Measurements from ENCODE around the gene OLIG2.

The OLIG2 gene

DNA sequence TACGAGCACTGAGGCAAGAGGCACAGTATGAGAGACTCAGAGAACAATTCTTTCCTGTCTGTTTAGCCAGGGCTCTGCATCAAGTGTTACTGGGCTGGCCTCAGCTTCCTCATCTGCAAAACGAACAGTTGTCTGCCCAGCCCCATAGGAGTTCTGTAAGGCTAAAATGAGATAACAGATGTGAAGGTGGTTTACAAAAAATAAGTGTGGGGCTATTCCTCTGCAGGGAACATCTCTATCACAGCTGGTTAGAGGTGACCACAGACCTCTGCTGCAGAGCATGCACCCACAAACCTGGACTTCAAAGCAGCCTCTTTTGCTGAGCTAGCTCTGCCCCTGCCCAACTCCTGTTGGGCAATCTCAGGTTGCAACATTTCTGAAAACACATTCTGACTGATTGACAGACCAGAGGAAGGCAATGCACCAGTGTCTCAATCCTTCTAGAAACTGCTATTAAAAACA lies 33.7 kb downstream of the OLIG2 start:
- TF ChIP-seq, protein P1, sequence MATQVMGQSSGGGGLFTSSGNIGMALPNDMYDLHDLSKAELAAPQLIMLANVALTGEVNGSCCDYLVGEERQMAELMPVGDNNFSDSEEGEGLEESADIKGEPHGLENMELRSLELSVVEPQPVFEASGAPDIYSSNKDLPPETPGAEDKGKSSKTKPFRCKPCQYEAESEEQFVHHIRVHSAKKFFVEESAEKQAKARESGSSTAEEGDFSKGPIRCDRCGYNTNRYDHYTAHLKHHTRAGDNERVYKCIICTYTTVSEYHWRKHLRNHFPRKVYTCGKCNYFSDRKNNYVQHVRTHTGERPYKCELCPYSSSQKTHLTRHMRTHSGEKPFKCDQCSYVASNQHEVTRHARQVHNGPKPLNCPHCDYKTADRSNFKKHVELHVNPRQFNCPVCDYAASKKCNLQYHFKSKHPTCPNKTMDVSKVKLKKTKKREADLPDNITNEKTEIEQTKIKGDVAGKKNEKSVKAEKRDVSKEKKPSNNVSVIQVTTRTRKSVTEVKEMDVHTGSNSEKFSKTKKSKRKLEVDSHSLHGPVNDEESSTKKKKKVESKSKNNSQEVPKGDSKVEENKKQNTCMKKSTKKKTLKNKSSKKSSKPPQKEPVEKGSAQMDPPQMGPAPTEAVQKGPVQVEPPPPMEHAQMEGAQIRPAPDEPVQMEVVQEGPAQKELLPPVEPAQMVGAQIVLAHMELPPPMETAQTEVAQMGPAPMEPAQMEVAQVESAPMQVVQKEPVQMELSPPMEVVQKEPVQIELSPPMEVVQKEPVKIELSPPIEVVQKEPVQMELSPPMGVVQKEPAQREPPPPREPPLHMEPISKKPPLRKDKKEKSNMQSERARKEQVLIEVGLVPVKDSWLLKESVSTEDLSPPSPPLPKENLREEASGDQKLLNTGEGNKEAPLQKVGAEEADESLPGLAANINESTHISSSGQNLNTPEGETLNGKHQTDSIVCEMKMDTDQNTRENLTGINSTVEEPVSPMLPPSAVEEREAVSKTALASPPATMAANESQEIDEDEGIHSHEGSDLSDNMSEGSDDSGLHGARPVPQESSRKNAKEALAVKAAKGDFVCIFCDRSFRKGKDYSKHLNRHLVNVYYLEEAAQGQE (IDR thresholded peaks at IDR 0.05; ENCODE audit: low read depth): no peak
- TF ChIP-seq ZBTB7A (IDR thresholded peaks at IDR 0.05; ENCODE audit: low read depth) (no peak), TAF1 (IDR thresholded peaks at IDR 0.05; ENCODE audit: low read depth) (no peak), FOXM1 (IDR thresholded peaks at IDR 0.05; ENCODE audit: borderline replicate concordance, low read depth) (no peak), NFIC (IDR thresholded peaks at IDR 0.05) (no peak), TCF12 (IDR thresholded peaks at IDR 0.05; ENCODE audit: low read depth) (no peak), RAD21 (IDR thresholded peaks at IDR 0.05; ENCODE audit: low read depth) (no peak), YY1 (IDR thresholded peaks at IDR 0.05; ENCODE audit: low read depth) (no peak), EGR1 (IDR thresholded peaks at IDR 0.05) (no peak), CREB1 (IDR thresholded peaks at IDR 0.05; ENCODE audit: low read depth) (no peak), TEAD4 (IDR thresholded peaks at IDR 0.05) (no peak)
- TF ChIP-seq, protein P2, sequence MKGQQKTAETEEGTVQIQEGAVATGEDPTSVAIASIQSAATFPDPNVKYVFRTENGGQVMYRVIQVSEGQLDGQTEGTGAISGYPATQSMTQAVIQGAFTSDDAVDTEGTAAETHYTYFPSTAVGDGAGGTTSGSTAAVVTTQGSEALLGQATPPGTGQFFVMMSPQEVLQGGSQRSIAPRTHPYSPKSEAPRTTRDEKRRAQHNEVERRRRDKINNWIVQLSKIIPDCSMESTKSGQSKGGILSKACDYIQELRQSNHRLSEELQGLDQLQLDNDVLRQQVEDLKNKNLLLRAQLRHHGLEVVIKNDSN (IDR thresholded peaks at IDR 0.05): no peak

DNA sequence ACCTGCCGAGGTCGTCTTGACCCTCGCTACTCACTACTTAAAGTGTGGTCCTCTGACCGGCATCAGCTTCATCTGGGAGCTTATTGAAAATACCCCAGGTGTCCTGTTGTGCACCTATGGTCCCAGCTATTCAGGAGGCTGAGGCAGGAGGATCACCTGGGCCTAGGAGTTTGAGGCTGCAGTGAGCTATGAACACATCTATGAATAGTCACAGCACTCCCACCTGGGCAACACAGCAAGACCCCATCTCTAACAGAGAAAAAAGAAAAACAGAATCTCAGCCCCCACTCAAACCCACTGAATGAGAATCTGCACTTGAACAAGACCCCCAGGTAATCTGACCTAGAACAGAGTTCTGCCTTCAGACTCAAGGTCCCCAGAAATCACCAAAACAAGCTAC lies 35.5 kb downstream of the OLIG2 start:
- no peak for TF ChIP-seq TAF1 (IDR thresholded peaks at IDR 0.05; ENCODE audit: low read depth)
- TF ChIP-seq, protein P1 (IDR thresholded peaks at IDR 0.05; ENCODE audit: low read depth): no peak
- no peak for TF ChIP-seq NFIC (IDR thresholded peaks at IDR 0.05)
- TF ChIP-seq, protein P2 (IDR thresholded peaks at IDR 0.05): no peak
- TF ChIP-seq CEBPB (IDR thresholded peaks at IDR 0.05): no peak
- no peak for TF ChIP-seq ZBTB7A (IDR thresholded peaks at IDR 0.05; ENCODE audit: low read depth)
- no peak for TF ChIP-seq TCF12 (IDR thresholded peaks at IDR 0.05; ENCODE audit: low read depth)
- TF ChIP-seq TEAD4 (IDR thresholded peaks at IDR 0.05): no peak

DNA sequence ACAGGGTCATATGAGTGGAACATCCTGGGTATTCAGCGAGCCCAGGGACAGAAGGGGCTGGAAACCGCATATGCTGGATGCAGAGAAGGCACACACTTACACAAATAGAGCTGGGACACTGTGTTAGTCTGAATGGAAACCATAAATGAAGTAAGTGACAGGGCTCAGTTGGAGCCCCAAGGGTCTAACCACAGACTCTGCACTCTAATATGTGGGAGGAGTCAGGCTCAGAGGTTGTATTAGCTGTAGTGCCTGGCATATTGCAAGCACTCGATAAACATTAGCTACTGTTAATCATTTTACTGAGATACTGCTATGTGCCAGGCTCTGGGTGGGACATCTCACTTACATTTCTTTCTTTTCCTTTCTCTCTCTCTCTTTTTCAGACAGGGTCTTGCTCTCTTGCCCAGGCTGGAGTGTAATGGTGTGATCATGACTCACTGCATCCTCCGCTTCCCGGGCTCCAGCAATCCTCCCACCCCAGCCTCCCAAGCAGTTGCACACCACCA lies 37.7 kb downstream of the OLIG2 start:
- TF ChIP-seq NFIC (IDR thresholded peaks at IDR 0.05) (no peak), TAF1 (IDR thresholded peaks at IDR 0.05; ENCODE audit: low read depth) (no peak), RAD21 (IDR thresholded peaks at IDR 0.05; ENCODE audit: low read depth) (no peak), FOXM1 (IDR thresholded peaks at IDR 0.05; ENCODE audit: borderline replicate concordance, low read depth) (no peak), YY1 (IDR thresholded peaks at IDR 0.05; ENCODE audit: low read depth) (no peak), EP300 (IDR thresholded peaks at IDR 0.05; ENCODE audit: borderline replicate concordance) (no peak), TCF12 (IDR thresholded peaks at IDR 0.05; ENCODE audit: low read depth) (no peak), CEBPB (IDR thresholded peaks at IDR 0.05) (no peak), TEAD4 (IDR thresholded peaks at IDR 0.05) (no peak), ZBTB7A (IDR thresholded peaks at IDR 0.05; ENCODE audit: low read depth) (no peak), CREB1 (IDR thresholded peaks at IDR 0.05; ENCODE audit: low read depth) (no peak), EGR1 (IDR thresholded peaks at IDR 0.05) (no peak)
- TF ChIP-seq, protein P3, sequence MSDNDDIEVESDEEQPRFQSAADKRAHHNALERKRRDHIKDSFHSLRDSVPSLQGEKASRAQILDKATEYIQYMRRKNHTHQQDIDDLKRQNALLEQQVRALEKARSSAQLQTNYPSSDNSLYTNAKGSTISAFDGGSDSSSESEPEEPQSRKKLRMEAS (IDR thresholded peaks at IDR 0.05): no peak
- TF ChIP-seq, protein P1 (IDR thresholded peaks at IDR 0.05; ENCODE audit: low read depth): no peak
- TF ChIP-seq, protein P2 (IDR thresholded peaks at IDR 0.05): no peak

DNA sequence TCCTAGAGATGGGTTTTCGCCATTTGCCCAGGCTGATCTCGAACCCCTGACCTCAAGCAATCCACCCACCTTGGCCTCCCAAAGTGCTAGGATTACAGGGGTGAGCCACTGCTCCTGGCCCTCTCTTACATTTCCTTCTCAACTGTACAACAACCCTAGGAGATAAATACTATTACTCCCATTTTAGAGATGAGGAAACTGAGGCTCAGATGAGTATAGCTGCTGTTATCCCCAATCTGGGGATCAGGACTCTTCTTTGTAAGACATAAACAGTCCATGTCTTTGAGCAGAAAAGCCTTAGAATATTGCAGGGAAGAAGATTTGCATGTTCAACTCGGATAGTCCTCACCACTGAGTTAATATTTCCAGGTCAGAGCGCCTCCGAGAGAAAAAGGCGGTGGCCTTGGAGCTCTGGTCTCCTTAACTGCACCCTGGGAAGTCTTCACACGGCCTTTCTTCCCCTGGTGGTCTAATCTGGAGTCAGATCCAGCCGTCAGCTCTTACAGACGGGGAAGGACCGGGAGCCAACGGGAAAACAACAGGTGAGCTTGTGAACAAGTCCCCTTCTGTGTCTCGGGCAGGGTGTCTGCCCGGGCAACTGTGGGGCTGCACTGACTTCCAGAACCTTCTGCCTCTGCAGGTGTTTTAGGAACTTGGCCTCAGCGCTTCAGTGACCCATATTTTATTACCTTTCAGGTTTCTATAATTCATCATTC lies 38.3 kb downstream of the OLIG2 start:
- no peak for TF ChIP-seq TAF1 (IDR thresholded peaks at IDR 0.05; ENCODE audit: low read depth)
- no peak for TF ChIP-seq CREB1 (IDR thresholded peaks at IDR 0.05; ENCODE audit: low read depth)
- TF ChIP-seq FOXM1 (IDR thresholded peaks at IDR 0.05; ENCODE audit: borderline replicate concordance, low read depth): no peak
- no peak for TF ChIP-seq ZBTB7A (IDR thresholded peaks at IDR 0.05; ENCODE audit: low read depth)
- TF ChIP-seq RAD21 (IDR thresholded peaks at IDR 0.05; ENCODE audit: low read depth): no peak
- no peak for TF ChIP-seq TCF12 (IDR thresholded peaks at IDR 0.05; ENCODE audit: low read depth)
- no peak for TF ChIP-seq YY1 (IDR thresholded peaks at IDR 0.05; ENCODE audit: low read depth)

Measured in Ishikawa (cell line).